Measurements from ENCODE around the gene FGF22. TPM values are rescaled to one million over a fixed set of nuclear protein-coding genes. Genes with fewer than 3 reads are reported as not detected.

The FGF22 gene
- total and polyA plus RNA-seq, 2 donors (not counting 1 experiment from before 2014, with no cell fraction given): 0.34 to 2.9 TPM

DNA sequence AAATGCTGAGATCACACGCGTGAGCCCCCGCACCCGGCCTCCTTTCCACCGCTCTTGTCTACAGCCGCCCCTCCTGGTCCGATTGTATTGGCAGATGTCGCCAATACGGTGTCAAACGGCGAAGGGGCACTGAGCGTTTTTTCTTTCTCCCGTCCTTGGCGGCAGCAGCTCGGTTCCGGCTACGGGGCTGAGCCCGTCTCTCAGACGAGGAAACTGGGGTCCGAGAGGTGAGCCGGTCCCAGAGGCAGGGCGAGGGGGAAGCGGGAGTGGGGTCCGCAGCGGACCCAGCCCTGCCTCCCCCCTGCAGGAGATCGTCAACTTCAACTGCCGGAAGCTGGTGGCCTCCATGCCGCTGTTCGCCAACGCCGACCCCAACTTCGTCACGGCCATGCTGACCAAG is 26.7 kb upstream of the FGF22 start:
- intact Hi-C loops (cut with micrococcal nuclease): no loop called here
- TF ChIP-seq, protein P1, sequence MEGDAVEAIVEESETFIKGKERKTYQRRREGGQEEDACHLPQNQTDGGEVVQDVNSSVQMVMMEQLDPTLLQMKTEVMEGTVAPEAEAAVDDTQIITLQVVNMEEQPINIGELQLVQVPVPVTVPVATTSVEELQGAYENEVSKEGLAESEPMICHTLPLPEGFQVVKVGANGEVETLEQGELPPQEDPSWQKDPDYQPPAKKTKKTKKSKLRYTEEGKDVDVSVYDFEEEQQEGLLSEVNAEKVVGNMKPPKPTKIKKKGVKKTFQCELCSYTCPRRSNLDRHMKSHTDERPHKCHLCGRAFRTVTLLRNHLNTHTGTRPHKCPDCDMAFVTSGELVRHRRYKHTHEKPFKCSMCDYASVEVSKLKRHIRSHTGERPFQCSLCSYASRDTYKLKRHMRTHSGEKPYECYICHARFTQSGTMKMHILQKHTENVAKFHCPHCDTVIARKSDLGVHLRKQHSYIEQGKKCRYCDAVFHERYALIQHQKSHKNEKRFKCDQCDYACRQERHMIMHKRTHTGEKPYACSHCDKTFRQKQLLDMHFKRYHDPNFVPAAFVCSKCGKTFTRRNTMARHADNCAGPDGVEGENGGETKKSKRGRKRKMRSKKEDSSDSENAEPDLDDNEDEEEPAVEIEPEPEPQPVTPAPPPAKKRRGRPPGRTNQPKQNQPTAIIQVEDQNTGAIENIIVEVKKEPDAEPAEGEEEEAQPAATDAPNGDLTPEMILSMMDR (IDR thresholded peaks at IDR 0.05): no peak
- TF ChIP-seq EZH2 (IDR thresholded peaks at IDR 0.05; ENCODE audit: borderline replicate concordance, insufficient read depth, low read depth, low read length, poor library complexity, severe bottlenecking): no peak
- Histone ChIP-seq H3K27me3 (replicated peaks in 1 of 4; ENCODE audit: control extremely low read depth in 1 of 4, control insufficient read depth in 3 of 4, insufficient read depth in 4 of 4, low read length in 3 of 4) (peaks cover 0 to 9% (median 2%) of the 10 kb centered on the region in 4 experiments), H3K4me1 (ENCODE audit: control insufficient read depth in 2 of 2, insufficient read depth in 2 of 2, low read length in 2 of 2) (peaks cover 11 to 34% of the 10 kb centered on the region in 2 donors), H4K20me1 (ENCODE audit: control insufficient read depth, insufficient read depth, low read length, poor library complexity, severe bottlenecking) (no peaks in the 10 kb centered on the region), H3K4me2 (replicated peaks; ENCODE audit: low read depth, low read length, poor library complexity, severe bottlenecking) (no peak overlapping the region), H3K9me3 (ENCODE audit: control extremely low read depth in 1 of 3, control insufficient read depth in 2 of 3, insufficient read depth in 1 of 3, low read length in 2 of 3) (no peaks in the 10 kb centered on the region), H2AFZ (ENCODE audit: insufficient read depth, low read depth, low read length, poor library complexity, severe bottlenecking) (no peak overlapping the region), H3K36me3 (replicated peaks in 1 of 2; ENCODE audit: control extremely low read depth in 1 of 2, control insufficient read depth in 1 of 2, extremely low read depth in 1 of 2, insufficient read depth in 2 of 2, low read length in 1 of 2) (peaks cover 0 to under 1% of the 10 kb centered on the region in 2 experiments), H3K4me3 (ENCODE audit: control extremely low read depth in 1 of 5, extremely low read depth in 1 of 5, insufficient read depth in 1 of 5, low read depth in 2 of 5, low read length in 4 of 5) (no peak overlapping the region), H3K9ac (ENCODE audit: low read length) (no peak overlapping the region), H3K79me2 (ENCODE audit: control insufficient read depth, insufficient read depth, low read length) (no peaks in the 10 kb centered on the region), H3K27ac (ENCODE audit: low read length in 2 of 2) (no peak overlapping the region)
- 82% methylated on average over 33 of the region's 33 CpGs for WGBS (ENCODE audit: insufficient coverage)
- CTCF ChIA-PET: no interaction called here
- Mint-ChIP-seq H3K4me3 (no peak overlapping the region), H3K27ac (no peak overlapping the region), H3K9me3 (ENCODE audit: insufficient read depth) (no peaks in the 10 kb centered on the region), H3K4me1 (peaks cover 18% of the 10 kb centered on the region), H3K27me3 (peaks cover 7% of the 10 kb centered on the region)
- no peak for ATAC-seq (ENCODE audit: low read depth)
- DNase-seq: no peak
- POLR2A ChIA-PET: no interaction called here

DNA sequence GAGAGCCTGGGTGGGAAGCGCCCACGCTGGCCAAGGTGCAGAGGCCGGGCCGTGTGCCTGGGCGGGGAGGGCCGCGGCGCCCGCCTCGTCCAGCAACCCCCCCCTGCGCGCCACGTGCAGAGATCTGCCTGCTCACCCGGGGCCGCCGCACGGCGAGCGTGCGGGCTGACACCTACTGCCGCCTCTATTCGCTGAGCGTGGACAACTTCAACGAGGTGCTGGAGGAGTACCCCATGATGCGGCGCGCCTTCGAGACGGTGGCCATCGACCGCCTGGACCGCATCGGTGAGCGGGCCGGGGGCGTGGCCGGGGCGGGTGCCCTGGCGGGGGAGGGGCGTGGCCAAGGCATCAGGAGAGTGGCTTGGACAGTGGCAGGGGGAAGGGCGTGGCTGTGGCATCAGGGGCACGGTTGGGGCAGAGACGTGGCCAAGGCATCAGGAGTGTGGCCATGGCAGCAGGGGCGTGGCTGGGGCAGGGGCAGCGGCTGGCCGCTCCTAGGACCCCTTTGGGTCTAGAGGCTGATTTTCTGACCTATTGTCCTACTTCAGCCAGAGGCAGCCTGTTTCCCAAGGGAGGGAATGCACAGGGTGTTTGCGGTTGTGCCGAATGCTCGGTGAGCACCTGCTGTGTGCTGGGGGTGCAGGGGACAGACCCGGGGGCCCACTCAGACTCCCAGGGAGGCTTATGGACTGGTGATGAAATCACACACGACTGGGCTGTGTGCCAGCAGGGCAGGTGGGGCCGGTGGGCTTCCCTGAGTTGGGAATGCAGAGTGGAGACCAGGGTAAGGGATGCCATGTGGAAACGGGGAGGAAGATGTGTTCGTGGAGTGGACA is 25.7 kb upstream of the FGF22 start:
- no peak overlapping the region for H3K4me3 ChIP-seq (ENCODE audit: control extremely low read depth in 1 of 5, extremely low read depth in 1 of 5, insufficient read depth in 1 of 5, low read depth in 2 of 5, low read length in 4 of 5)
- H3K4me3 Mint-ChIP-seq: no peak overlapping the region
- no peak overlapping the region for H3K27ac ChIP-seq (ENCODE audit: low read length in 2 of 2)
- H3K27me3 ChIP-seq (replicated peaks in 1 of 4; ENCODE audit: control extremely low read depth in 1 of 4, control insufficient read depth in 3 of 4, insufficient read depth in 4 of 4, low read length in 3 of 4): peaks cover 0 to 9% (median 2%) of the 10 kb centered on the region in 4 experiments
- no peaks in the 10 kb centered on the region for H3K9me3 ChIP-seq (ENCODE audit: control extremely low read depth in 1 of 3, control insufficient read depth in 2 of 3, insufficient read depth in 1 of 3, low read length in 2 of 3)
- H3K9ac ChIP-seq (ENCODE audit: low read length): no peak overlapping the region
- peaks cover 0 to 10% of the 10 kb centered on the region in 2 experiments for H3K36me3 ChIP-seq (replicated peaks in 1 of 2; ENCODE audit: control extremely low read depth in 1 of 2, control insufficient read depth in 1 of 2, extremely low read depth in 1 of 2, insufficient read depth in 2 of 2, low read length in 1 of 2)
- no peak overlapping the region for H3K27ac Mint-ChIP-seq
- H3K27me3 Mint-ChIP-seq: peaks cover 7% of the 10 kb centered on the region
- 83% methylated on average over 54 of the region's 54 CpGs for WGBS (ENCODE audit: insufficient coverage)
- intact Hi-C loops (cut with micrococcal nuclease): no loop called here
- H4K20me1 ChIP-seq (ENCODE audit: control insufficient read depth, insufficient read depth, low read length, poor library complexity, severe bottlenecking): no peaks in the 10 kb centered on the region
- ChIA-PET POLR2A (no interaction called here), CTCF (no interaction called here)
- no peak for TF ChIP-seq EZH2 (IDR thresholded peaks at IDR 0.05; ENCODE audit: borderline replicate concordance, insufficient read depth, low read depth, low read length, poor library complexity, severe bottlenecking)
- TF ChIP-seq, protein P1 (IDR thresholded peaks at IDR 0.05): no peak
- no peak overlapping the region for H3K4me2 ChIP-seq (replicated peaks; ENCODE audit: low read depth, low read length, poor library complexity, severe bottlenecking)
- H3K4me1 Mint-ChIP-seq: peaks cover 18% of the 10 kb centered on the region
- no peak for DNase-seq
- no peak for ATAC-seq (ENCODE audit: low read depth)
- H2AFZ ChIP-seq (ENCODE audit: insufficient read depth, low read depth, low read length, poor library complexity, severe bottlenecking): no peak overlapping the region
- no peaks in the 10 kb centered on the region for H3K79me2 ChIP-seq (ENCODE audit: control insufficient read depth, insufficient read depth, low read length)
- H3K4me1 ChIP-seq (ENCODE audit: control insufficient read depth in 2 of 2, insufficient read depth in 2 of 2, low read length in 2 of 2): peaks cover 11 to 28% of the 10 kb centered on the region in 2 donors
- H3K9me3 Mint-ChIP-seq (ENCODE audit: insufficient read depth): no peaks in the 10 kb centered on the region

Data from B cell (primary cell).